NCI-H748 (cell line): Measurements from ENCODE around the gene RAB24.
"Not testable (repeated sequence)": the region's sequence is repeated elsewhere in the genome, so short reads cannot be mapped to it uniquely, and the experiment has no call there.

Source experiments
- DNase-seq: peaks from one replicate; lab custom pipeline; 2025; ENCODE audit not compliant: unreplicated experiment; lab: John Stamatoyannopoulos, UW

RAB24 gene

DNA sequence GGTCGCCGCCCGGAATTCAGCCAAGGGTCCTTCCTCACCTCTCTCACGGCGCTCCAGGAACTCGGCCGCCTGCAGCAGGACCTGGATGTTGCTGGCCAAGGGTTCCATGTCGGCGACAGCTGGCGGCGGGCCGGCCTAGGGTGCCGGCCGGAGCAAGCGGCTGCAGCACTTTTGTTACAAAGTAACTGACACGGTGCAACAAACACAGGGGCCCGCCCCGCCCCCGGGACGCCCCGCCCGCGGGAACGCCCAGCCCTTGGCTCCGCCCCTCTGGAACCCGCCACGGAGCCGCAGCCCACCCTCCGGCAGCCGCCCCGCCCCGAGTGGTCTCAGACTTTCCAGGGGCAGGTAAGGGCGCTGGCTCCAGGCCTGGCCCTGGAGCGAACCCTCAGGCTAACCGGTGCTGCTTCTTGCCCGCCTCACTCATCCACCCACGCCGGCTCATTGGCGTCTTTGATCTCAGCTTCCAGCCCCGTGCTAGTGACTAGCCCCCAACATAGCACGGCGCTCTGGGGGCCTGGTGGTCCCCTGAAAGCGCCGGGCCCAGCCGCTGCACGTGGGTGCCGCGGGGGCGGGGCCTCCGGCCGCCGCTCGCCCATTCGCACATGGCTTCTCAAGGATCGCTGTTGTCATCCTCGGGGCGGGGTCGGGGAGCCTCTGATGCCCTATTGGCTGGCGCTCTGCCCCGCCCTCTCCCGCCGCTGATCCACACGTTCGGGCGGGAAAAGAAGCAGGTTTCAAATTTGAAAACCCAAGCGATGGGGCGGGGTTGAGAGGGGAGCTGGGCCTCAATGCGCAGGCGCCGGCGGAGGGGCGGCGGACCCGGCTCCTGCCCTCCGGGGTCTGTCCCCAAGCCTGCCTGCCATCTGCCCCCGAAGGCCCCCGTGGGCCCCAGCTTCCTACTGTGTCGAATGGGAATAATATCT, 8.5 kb upstream of the RAB24 start, which contains the start of gene MXD3:
TSS of gene MXD3 (minus strand) at position 176 of the 926 bp plus-strand sequence. CDS start at position 108, 68 bp downstream.
- peak; percentile 99 for DNase-seq

DNA sequence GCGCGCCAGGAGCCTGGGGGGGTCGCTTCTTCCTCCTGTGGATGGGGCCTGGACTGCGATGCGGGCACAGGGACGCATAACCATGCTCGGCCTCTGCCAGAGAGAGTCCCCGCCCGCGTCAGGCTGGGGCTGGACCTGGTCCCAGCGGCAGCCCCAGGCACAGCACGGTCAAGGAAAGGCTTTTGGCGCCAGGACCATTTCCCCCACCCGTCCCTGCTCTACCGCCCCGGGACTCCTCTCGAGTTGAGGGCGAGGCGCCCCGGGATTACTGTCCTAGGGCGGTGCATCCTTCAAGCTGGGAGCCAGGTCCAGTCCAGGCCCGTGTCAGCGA, 7.8 kb upstream of the RAB24 start:
- DNase-seq: peak; percentile 40

DNA sequence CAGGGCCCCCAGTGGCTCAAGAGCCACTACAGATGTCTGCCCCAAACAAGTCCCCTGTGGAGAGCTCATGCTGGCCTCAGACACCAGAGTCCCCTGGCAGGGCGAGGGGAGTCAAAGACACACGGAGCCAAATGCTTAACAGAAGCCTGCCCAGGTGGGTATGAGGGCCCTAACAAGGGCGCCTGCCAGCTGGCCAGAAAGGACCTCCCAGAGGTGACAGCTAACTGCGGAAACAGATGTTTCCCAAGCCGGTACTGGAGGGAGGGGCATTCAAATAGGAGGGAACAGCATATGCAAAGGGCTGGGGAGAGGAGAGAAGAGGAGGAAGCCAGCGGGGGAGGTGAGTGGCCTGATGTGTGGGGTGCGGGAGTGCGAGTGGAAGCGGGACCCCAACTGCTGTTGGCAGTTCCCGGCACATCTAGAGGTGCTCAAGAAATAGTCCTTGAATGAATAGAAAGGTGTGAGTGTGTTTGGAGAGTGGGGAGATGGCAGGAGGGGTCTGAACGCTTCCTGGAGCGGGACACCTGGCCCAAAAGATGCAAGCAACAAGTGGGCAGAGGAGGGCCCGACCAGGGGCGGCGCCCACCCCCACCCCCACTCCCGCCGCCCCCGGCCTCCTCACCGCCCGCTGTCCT, 7.4 kb upstream of the RAB24 start:
- peak; percentile 48 for DNase-seq

DNA sequence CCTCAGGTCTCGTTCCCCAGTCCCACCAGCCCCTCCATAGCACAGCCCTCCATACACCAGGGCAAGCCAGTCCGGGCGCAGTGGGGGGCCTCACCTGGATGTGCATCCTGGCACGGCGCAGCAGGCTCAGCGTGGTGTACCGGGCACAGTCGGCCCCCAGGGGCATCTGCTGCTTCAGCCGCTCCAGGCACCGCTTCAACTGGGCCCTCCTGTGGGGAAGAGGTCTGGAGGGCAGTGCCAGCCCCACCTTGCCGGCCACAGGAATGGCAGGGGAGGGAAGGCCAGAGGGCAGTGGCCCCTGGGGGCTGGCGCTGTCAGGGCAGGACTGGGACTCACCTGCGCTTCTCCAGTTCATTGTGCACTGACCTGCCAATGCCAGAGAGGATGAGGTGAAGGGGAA, 6.8 kb upstream of the RAB24 start:
- no peak for DNase-seq

DNA sequence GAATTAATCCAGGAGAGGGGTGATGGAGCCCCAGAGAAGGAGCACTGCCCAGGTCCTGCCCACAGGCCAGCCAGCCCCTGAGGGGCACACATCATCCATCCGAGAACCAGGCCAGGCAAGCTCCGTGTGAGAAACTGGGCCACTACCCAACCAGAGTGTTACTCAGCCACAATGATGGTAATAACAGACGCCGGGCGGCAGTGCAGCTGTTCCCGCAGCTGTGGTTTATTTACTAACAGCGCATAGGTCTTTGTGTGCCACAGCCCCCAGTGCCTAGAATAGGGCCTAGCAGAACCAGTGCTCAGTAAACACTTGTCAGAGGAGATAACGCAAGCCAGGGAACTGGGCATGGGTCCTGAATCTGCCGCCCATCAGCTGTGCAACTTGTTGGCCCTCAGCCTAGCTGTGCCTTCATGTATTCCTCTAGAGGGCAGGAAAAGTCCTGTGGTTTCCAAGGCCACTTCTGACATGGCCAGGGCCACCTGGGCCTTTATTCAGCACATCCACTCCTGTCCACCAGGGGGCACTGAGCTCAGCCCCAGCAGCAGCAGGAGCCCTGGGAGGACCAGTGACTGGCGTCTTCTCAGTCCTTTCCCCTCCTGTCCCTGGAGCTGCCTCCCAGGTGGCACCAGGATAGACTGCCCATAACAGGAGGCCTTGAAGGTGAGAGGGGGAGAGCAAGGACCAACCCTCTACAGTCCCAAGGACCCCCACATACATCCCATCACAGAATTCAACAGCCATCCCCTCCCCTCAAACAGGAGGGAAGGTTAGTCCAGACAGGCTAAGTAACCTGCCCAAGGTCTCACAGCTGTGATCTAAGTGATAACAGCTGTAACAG, 6.1 kb upstream of the RAB24 start:
- DNase-seq: peak; percentile 78

DNA sequence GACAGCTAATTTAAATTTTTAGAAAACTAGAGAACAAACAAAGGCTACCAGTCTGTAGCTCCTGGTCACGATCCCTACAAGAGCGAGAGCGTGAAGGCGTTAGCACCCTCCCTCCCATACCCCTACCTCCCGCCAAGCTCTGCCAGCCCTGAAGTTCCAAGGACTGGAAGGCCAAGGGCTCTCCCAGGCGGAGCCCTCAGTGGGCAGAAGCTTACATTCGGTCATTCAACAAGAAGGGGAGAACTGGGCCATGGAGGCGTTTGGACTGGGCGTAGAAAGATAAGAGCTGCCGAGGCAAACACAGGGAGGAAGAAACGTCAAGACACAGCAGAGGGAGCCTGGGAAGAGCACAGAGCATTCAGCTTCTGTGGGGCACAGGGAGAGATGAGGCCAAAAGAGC, 5.2 kb upstream of the RAB24 start:
- no peak for DNase-seq

DNA sequence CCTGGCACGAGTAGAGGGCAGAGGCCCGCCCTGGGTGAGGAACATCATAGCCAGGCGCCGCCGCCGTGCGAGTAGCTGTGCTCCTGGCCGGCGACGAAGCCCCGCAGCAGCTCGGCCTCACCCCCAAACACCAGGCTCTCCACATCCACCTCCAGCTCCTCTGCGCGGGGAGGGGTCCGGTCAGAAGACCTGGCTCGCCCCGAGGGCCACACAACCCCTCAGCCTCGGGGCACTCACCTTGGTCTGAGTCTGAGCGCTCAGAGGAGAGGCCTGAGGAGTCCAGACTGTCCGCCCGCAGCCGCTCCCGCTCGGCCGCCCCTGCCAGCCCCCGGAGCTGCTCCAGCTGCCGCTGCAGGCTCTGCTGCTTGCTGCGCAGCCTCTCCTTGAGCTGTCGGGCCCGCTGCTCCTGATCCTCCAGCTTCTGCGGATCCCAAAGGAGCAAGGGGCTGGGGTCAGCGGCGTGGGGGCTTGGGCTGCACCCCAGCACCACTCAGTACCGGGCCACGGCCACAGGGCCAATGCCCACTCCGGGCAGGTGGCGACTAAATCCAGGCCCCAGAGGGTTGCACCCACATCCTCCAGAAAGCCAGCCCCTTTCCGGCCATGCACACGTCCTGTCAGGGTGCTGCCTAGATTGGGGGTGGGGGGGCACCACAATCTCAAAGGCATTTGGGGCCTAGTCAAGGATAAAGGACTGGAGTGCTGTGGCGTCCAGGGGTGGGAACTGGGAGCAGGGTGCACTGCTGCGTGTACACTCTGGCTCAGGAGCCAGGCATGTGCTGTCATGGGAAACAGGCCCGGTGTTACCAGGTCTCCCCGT, 4.2 kb upstream of the RAB24 start:
- DNase-seq: no peak

DNA sequence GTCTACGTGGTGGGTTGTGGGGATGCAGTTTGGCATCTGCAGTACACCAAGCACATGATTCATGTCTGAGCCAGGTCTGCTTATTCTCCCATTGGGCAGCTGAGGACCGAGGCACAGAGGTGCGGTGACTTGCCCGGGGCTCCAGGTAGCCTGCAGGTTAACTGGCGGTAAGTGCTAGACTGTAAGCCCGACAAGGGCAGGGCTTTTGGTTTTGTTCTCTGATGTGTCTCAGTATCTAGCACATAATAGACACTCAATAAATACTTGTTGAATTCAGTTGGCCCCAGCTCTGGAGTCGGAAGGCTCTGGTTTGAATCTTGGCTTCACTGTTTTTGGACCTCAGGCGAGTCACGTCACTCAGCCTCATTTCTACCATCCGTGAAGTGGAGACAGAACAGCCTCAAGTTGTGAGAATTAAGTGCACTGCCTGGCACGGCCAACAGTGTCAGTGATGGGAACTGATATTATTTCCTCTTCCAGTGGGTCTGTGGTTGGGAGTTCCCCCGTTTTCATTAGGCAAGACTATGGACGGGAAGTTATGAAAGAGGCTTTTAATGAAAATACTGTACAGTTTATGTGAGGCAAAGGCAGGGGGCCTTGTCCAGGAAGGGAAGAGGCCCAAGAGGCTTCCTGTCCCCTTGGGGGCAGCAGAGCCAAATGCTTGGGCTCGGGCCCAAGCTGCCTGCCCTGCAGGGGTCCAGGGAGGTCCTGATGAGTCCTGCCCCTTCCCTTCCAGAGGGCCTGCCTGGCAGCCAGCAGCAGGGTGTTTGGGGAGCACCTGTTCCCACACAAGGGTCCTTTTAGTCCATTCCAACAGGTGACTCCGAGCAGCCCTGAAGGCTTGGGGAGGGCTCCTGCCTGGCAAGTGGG, 3.4 kb upstream of the RAB24 start:
- DNase-seq: no peak

DNA sequence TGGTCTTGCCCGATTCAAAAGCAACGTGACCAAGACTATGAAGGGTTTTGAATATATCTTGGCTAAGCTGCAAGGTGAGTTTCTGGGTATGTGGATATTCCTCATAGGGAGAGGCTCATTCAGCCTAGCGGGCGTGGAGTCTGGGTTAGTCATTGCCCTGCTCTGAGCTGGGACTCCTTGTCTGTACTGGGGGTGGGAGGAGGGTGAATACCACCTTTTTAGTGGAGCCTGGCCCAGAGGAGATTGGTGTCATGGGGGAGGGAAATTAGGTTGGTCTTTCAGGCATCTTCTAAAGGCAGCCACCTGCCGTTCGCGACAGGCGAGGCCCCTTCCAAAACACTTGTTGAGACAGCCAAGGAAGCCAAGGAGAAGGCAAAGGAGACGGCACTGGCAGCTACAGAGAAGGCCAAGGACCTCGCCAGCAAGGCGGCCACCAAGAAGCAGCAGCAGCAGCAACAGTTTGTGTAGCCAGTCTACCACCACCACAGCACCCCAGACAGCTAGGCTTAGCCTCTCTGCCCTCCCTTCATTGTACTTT, 2.7 kb upstream of the RAB24 start:
- not testable (repeated sequence) for DNase-seq

DNA sequence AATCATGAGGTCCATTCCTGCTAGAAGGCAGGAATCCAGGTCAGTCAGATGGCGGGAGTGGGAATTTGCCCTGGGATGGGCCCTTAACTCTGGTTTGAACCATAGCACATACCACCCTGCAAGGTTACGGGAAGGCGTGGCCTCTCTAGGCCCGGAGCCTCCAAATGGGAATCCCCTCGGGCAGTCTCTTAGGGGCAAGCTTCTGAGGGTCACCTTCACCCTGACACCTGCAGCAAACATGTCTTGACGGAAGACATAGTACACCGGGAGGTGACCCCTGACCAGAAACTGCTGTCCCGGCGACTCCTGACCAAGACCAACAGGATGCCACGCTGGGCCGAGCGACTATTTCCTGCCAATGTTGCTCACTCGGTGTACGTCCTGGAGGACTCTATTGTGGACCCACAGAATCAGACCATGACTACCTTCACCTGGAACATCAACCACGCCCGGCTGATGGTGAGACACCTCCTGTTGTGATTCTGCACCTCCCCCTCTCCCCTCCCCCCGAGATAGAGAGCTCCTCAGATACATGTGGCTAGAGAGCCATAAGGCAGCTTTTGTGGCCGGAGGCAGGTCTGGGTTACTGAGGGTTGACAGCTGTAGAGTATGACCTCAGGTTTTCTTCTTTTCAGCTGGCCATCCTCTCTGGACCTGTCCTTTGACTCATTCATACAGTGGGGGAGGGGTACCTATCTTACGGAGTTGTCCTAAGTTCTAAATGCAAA, 1.0 kb upstream of the RAB24 start:
- peak; percentile 35 for DNase-seq

DNA sequence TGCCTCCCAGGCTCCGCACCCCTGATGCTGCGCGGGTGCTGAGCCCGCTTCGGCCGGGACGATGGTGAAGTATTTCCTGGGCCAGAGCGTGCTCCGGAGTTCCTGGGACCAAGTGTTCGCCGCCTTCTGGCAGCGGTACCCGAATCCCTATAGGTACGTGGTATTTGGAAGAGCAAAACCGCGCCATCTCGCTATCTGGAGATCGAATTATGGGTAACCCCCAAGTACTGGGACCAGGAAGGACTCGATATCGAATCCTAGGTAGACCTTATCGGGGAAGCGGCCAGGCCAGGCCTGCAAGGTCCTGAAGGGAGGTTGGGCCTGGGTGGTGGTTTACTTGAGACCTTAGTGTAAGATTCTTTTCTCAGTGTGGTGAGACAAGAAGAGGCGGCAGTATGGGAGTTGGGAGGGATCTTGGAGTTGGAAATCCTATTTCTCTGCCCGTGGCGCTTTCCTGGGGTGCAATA, 439 bp upstream of the RAB24 start:
- peak; percentile 35 for DNase-seq

DNA sequence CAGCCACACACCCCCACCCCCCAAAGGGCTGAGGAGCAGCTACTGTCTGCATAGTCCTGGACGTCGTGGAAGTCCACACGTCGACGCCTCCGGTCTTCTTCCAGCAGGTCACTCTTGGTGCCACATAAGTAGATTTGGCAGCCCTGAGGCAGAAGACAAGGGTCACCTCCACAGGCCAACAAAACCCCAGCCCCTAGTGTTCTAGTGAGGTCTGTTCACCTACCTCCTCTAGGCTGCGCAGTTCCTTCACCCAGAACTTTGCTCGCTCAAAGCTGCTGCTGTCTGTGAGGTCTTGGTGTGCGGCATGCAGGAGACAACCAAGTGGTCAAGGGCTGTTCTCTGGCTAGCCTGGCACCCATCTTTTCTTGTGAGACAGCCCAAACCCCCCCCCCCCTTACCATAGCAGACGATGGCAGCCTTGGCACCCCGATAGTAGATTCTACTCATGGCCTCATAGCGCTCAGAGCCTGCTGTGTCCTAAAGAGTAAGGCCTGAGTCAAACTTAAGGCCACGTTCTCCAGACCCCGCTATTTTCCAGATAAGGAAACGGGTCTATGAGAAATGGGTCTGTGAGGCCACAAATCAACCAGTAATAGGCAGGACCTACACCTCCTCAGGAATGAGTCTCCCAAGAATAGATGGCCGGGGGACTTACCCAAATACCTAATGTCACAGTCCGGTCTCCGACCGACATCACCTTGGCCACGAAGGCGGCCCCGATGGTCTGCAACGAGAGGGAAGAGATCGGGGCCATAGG, 987 bp downstream of the RAB24 start:
- no peak for DNase-seq

DNA sequence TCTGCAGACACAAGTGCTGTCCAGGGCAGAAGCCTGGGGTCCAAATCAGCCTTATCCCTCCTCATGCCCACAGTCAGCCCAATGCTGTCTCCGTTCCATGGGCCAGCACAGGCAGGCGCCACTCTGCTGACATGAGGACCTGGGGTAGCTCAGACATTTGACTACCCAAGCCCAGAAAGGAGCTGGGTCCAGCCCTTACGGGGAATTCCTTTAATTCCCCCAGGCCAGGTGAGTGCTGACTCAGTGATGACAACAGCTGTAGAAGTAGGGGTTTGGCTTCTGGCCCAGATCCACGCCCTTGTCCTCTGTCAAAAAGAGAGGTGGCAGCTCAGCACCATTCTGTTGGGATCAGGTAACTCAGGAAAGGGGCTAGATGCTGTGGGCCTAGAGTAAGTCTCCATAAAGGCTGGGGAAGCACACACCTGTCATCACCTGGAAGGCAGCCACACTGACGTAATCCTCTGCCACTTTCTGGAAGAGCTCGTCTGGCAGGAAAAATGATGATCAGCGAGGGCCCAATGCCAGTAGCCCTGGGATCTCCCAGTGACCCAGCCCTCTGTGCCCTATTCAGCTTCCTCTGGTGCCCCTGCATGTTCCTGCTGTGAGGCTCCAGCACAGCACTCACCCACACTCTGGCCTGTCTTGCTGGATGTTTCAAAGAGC, 1.9 kb downstream of the RAB24 start:
- DNase-seq: peak; percentile 61

DNA sequence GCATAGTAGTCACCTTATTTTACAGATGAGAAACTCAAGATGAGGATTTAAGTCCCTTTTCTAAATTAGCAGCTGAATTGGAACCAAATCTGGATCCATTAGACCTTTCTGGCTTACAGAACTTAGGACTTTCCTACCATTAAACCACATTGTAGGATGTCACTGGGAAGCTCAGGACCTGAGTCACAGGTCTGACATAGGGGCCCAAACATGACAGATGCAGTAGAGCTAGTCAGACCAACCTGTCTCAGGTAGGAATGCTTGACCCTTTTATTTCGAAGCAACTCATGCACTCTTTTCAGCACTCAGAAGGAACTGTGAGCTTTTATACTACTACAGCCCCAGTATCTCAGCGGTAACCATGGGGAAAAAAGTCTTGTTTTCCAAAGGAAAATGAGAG, 2.6 kb downstream of the RAB24 start:
- no peak for DNase-seq

DNA sequence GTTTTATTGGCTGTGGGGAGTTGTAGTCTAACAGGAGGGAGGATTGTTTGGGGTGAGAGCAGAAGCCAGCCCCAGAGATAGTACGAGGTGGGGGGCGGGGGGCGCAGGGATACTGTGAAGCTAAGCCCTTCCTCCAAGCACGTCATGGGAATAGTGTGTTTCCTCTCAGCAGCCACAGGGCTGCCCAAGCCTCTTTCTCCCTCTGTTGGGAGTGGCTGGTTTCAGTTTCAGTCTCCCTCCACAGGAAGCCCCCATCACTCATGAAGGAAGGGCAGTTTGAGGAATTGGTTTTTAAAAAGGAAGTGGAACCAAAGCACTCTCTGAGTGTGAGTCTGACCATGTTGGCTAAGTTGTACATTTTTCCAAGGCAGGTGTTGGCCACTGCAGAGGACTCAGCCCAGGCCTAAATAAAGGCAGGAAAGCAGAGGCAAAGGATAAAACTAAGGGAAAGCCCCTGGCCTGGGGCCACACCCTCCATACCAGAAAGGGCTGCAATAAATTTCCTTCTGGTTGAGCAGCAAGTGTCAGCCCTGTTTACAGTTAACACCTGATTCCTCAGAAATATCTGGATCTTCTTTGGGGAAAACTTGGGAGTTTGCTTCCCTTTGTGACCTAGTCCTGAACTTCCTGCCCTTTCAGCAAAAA, 3.2 kb downstream of the RAB24 start:
- DNase-seq: no peak

DNA sequence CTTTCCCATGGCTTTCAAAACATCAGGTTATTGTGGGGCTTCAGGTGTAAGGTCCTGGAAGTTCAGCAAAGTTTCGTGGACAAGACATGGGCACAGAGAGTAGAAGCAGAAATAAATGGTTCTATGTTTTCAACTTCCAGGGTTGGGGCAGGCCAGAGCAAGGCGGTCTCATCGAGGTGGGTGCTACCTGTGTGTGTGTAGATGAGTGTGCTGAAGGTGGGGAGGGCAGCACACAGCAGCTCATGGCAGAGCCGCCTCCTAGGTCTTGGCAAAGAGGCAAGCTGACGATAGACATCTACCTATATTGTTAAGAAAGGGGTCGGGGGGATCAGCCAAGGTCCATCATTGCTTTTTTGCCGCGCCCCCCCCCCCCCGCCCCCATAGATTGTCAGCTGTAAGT, 3.8 kb downstream of the RAB24 start:
- no peak for DNase-seq

DNA sequence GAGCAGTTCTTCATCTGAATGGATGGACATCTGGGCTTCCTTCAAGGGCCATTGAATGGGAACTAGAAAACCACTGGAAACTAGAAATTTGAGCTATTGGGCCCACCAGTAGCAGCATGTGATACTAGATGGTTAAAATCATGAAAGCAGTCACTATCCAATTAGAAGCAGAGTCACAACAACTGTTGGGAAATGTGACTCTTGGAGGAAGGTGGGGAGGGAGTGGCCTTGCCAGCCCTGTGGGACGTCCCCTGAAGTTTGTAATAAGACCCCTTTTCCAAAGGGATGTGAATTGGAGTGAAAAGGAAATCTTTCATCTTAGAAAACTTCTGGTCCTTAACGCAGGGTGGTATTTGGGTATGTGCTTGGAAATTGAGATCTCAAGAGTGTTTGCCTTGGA, 5.6 kb downstream of the RAB24 start:
- no peak for DNase-seq
